Fibroblast of lung (primary cell): ENCODE measurements around the gene ZNF503.

ENCODE experiments used
- CTCF ChIP-seq, 2 donors: IDR thresholded peaks in 1 of 2; conservative IDR thresholded peaks in 1 of 2; 1 replicate in 1 of 2; 2 replicates in 1 of 2; pipeline ENCODE4 v1.5.1; 2011 to 2012; ENCODE audit warnings: low read length in 2 of 2, control low read depth in 1 of 2, inconsistent platforms in 1 of 2, low read depth in 1 of 2, mild to moderate bottlenecking in 1 of 2
- EZH2 ChIP-seq: IDR thresholded peaks from 2 replicates; pipeline ENCODE4 v1.5.1; 2012; ENCODE audit warnings: low read length, control low read depth, mild to moderate bottlenecking; ENCODE audit errors: missing control alignments

GRCh38 chr10:75403939-75404814 lies 2.6 kb upstream of the ZNF503 start:
- TF ChIP-seq CTCF (conservative IDR thresholded peaks at IDR 0.05 in 1 of 2, IDR thresholded peaks at IDR 0.05 in 1 of 2; ENCODE audit: low read depth in 1 of 2, low read length in 2 of 2) (no peak), EZH2 (no peak)
